GM12878 (cell line): Measurements from ENCODE around the gene COL6A3. TPM values are rescaled to one million over a fixed set of nuclear protein-coding genes. Genes with fewer than 3 reads are reported as not detected.

Experiments
- ATAC-seq: fragments of 200-7000 bp; cut with Tn5 transposase; 3 replicates; pipeline ENCODE4 v1.9.1; 2020; ENCODE audit warnings: mild to moderate bottlenecking, moderate library complexity
- BruUV-seq: library from RNA; stranded (reverse); fragments of 400-500 nt; replicated peaks from 2 replicates; lab custom pipeline; 2021; lab: Mats Ljungman, UMichigan
- CTCF ChIA-PET: fragments of 300-600 bp; sonication (Branson Sonifier 250); formaldehyde crosslinking; extraction: SDS; loops from one replicate; lab custom pipeline; 2021; ENCODE audit warnings: inconsistent platforms; lab: Yijun Ruan, JAX
- POLR2A ChIA-PET: fragments of 350-600 bp; formaldehyde crosslinking; extraction: SDS; loops from one replicate; lab custom pipeline; 2021; ENCODE audit warnings: inconsistent platforms; lab: Charles Lee
- RAD21 ChIA-PET: fragments of 300-600 bp; sonication (Branson Sonifier 250); formaldehyde crosslinking; loops from one replicate; lab custom pipeline; 2023; ENCODE audit warnings: antibody characterized with exemption; ENCODE audit not compliant: unreplicated experiment; lab: Charles Lee
- SMC1A ChIA-PET: fragments of 300-600 bp; sonication (Branson Sonifier 250); formaldehyde crosslinking; loops from one replicate; lab custom pipeline; 2023; ENCODE audit not compliant: unreplicated experiment, uncharacterized antibody; lab: Charles Lee
- DNase-seq: peaks from one replicate; pipeline ENCODE4 v3.0.0-alpha.2; 2011; ENCODE audit warnings: low read depth, low spot score
- FAIRE-seq: peaks from 3 replicates; lab custom pipeline; 2011; peaks lifted over from hg19 to GRCh38; lab: Jason Lieb, UNC
- H2AFZ ChIP-seq: 2 replicates; pipeline ENCODE4 v1.6.0; 2011; ENCODE audit warnings: low read depth, low read length, control low read depth; ENCODE audit not compliant: control insufficient read depth
- H3K27ac ChIP-seq: 2 replicates; pipeline ENCODE4 v1.5.1; 2011; ENCODE audit warnings: control low read depth; ENCODE audit not compliant: control insufficient read depth, insufficient read depth
- H3K27me3 ChIP-seq, 2 experiments: replicated peaks in 1 of 2; 2 replicates each; pipeline versions ENCODE4 v1.6.0 to v1.6.1; 2011; ENCODE audit warnings: low read length in 1 of 2; ENCODE audit not compliant: control insufficient read depth in 2 of 2, insufficient read depth in 2 of 2
- H3K36me3 ChIP-seq, 2 experiments: 2 replicates each; pipeline ENCODE4 v1.5.1; 2011; ENCODE audit warnings: low read length in 1 of 2; ENCODE audit not compliant: control insufficient read depth in 2 of 2, insufficient read depth in 2 of 2
- H3K4me1 ChIP-seq: 2 replicates; pipeline ENCODE4 v1.6.1; 2011; ENCODE audit warnings: mild to moderate bottlenecking, low read length, moderate library complexity, mixed read lengths; ENCODE audit not compliant: control insufficient read depth, insufficient read depth
- H3K4me2 ChIP-seq: 2 replicates; pipeline ENCODE4 v1.6.0; 2011; ENCODE audit warnings: control low read depth; ENCODE audit not compliant: control insufficient read depth, insufficient read depth
- H3K4me3 ChIP-seq: fragments of 200-600 bp; sonication (generic); 2 replicates; pipeline ENCODE4 v1.5.1; 2016
- H3K79me2 ChIP-seq: 2 replicates; pipeline ENCODE4 v1.6.0; 2011; ENCODE audit warnings: low read length; ENCODE audit not compliant: control insufficient read depth, insufficient read depth
- H3K9ac ChIP-seq: 2 replicates; pipeline ENCODE4 v1.8.0; 2011; ENCODE audit warnings: low read length, control low read depth, mixed read lengths; ENCODE audit not compliant: control insufficient read depth, insufficient read depth
- H3K9me3 ChIP-seq: replicated peaks from 3 replicates; pipeline ENCODE4 v1.5.1; 2011; ENCODE audit warnings: mild to moderate bottlenecking, low read length; ENCODE audit not compliant: control insufficient read depth, insufficient read depth
- H4K20me1 ChIP-seq: 2 replicates; pipeline ENCODE4 v1.6.0; 2011; ENCODE audit not compliant: control insufficient read depth, insufficient read depth
- BCL11A ChIP-seq: IDR thresholded peaks from 2 replicates; pipeline ENCODE4 v1.6.1; 2011; ENCODE audit warnings: low read depth, low read length
- BMI1 ChIP-seq: fragments of 450-650 bp; IDR thresholded peaks from 2 replicates; pipeline ENCODE4 v1.6.1; 2016; ENCODE audit warnings: mild to moderate bottlenecking, moderate library complexity, borderline replicate concordance
- CHD4 ChIP-seq: fragments of 200-600 bp; sonication (generic); IDR thresholded peaks from 2 replicates; pipeline ENCODE4 v1.6.1; 2016; ENCODE audit warnings: mild to moderate bottlenecking
- FOXK2 ChIP-seq: fragments of 450-650 bp; IDR thresholded peaks from 2 replicates; pipeline ENCODE4 v1.6.1; 2017; ENCODE audit warnings: mild to moderate bottlenecking, moderate library complexity
- IKZF2 ChIP-seq, 2 experiments: fragments of 450-650 bp; IDR thresholded peaks; 2 replicates each; pipeline ENCODE4 v1.6.1; 2017; ENCODE audit warnings: mild to moderate bottlenecking in 2 of 2, moderate library complexity in 2 of 2
- KAT2A ChIP-seq: conservative IDR thresholded peaks from 2 replicates; pipeline ENCODE4 v1.6.1; 2011; ENCODE audit warnings: low read depth, low read length; ENCODE audit not compliant: control insufficient read depth
- NFYA ChIP-seq: IDR thresholded peaks from 2 replicates; pipeline ENCODE4 v1.6.1; 2011; ENCODE audit warnings: low read depth, mild to moderate bottlenecking, low read length, improper control_type of control experiment, borderline replicate concordance
- POLR2A ChIP-seq: IDR thresholded peaks from 2 replicates; pipeline ENCODE4 v1.6.1; 2011; ENCODE audit warnings: low read depth, mild to moderate bottlenecking, low read length
- SMAD5 ChIP-seq: IDR thresholded peaks from 2 replicates; pipeline ENCODE4 v1.6.1; 2016; ENCODE audit warnings: antibody characterized with exemption, low read depth
- ZBED1 ChIP-seq: IDR thresholded peaks from 2 replicates; pipeline ENCODE4 v1.6.1; 2016; ENCODE audit warnings: borderline replicate concordance
- WGBS: methylation state at CpG from one replicate; pipeline ENCODE4 v1.1.6; 2016; ENCODE audit warnings: low lambda C conversion rate; ENCODE audit not compliant: insufficient replicate concordance, insufficient coverage; ENCODE audit errors: missing lambda C conversion rate; 5-methylcytosine and 5-hydroxymethylcytosine counted together
- in situ Hi-C: fragments of 300-500 bp; cut with MboI; formaldehyde crosslinking; loops from 9 replicates; pipeline ENCODE4 v1.14.3; 2018; ENCODE audit warnings: mixed read lengths
- intact Hi-C: fragments of 100-400 bp; cut with micrococcal nuclease; formaldehyde crosslinking; loops from one replicate; pipeline ENCODE4 v1.14.2; 2022; ENCODE audit not compliant: unreplicated experiment
- polyA plus RNA-seq, 11 experiments: library from polyadenylated mRNA; depleted of rRNA in 4 of 11; unstranded in 6 of 11; stranded (reverse) in 5 of 11; fragments of >200 nt; fragmentation: Nextera tagmentation in 4 of 11; fragmentation: Illumina TruSeq in 1 of 11; extraction: Ambion mirVana in 4 of 11; extraction: Trizol in 1 of 11; gene quantifications; 1 replicate in 1 of 11; 2 replicates in 10 of 11; pipeline versions ENCODE4 v1.2.1 to v1.2.3, GENCODE V29; 2011 to 2016; ENCODE audit warnings: inconsistent platforms in 2 of 11, missing spikeins in 2 of 11, low read depth in 1 of 11
- total RNA-seq, 4 experiments: library from RNA; depleted of rRNA in 3 of 4; stranded (reverse); fragments of >200 nt in 3 of 4; fragmentation: Illumina TruSeq in 1 of 4; extraction: Trizol in 1 of 4; gene quantifications; 2 replicates each; pipeline versions ENCODE4 v1.2.1 to v1.2.3, GENCODE V29; 2013 to 2021
- TF ChIP-seq, protein P1 (sequence below): fragments of 450-650 bp; IDR thresholded peaks from 2 replicates; pipeline ENCODE4 v1.6.1; 2017; ENCODE audit warnings: mild to moderate bottlenecking, moderate library complexity
- TF ChIP-seq, protein P2 (sequence below): IDR thresholded peaks from 2 replicates; pipeline ENCODE4 v1.6.1; 2011; ENCODE audit warnings: low read depth, low read length, improper control_type of control experiment, borderline replicate concordance

The COL6A3 gene
- total and polyA plus RNA-seq, 10 of the 15 experiments (the other 5 are each of a cell fraction or from before 2014, with no cell fraction given), result 0.01 to 0.51 (median 0.09) TPM; not detected in 4

DNA sequence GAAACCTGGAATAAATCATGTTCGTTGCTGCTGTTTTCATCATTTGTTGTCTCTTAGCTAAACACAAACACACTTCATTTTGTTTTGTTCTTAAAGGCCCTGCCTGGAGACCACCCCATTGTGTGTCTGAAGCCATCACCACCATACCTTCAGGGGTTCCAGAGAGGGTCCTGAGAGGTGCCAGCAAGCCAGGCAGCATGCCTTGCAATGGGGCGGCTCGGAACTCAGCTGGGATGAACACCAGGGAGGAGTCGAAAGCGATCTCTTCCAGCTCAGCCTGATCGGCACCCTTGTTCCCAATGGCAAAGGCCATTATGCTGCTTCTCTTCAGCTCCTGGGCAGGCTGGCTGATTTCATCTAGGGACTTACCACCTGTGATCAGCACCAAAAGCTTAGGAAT, 33.2 kb downstream of the COL6A3 start:
- FAIRE-seq, result no peak
- in situ Hi-C loops (no loop called here), intact Hi-C loops (no loop called here)
- CTCF ChIA-PET, result no interaction called here
- no peaks in the 10 kb centered on the region for H3K36me3 ChIP-seq
- no peaks in the 10 kb centered on the region for H3K4me1 ChIP-seq
- RAD21 ChIA-PET, result no interaction called here
- no peak overlapping the region for H2AFZ ChIP-seq
- DNase-seq, result no peak
- TF ChIP-seq NFYA (no peak), FOXK2 (no peak), IKZF2 (IDR thresholded peaks at IDR 0.05) (no peak), BCL11A (no peak), ZBED1 (no peak), CHD4 (no peak), SMAD5 (no peak), POLR2A (no peak), BMI1 (no peak)
- H3K79me2 ChIP-seq, result no peaks in the 10 kb centered on the region
- no peaks in the 10 kb centered on the region for H3K9me3 ChIP-seq
- H3K27me3 ChIP-seq, result no peaks in the 10 kb centered on the region; a peak in 3 of 4 replicates
- no peak overlapping the region for H3K4me2 ChIP-seq
- ATAC-seq, result no peak
- H3K4me3 ChIP-seq, result no peak overlapping the region
- no peak overlapping the region for H3K9ac ChIP-seq
- WGBS, result 73% methylated on average over 6 of the region's 6 CpGs
- SMC1A ChIA-PET, result no interaction called here
- no TSS peak for BruUV-seq
- H3K27ac ChIP-seq, result no peak overlapping the region
- POLR2A ChIA-PET, result no interaction called here
- H4K20me1 ChIP-seq, result no peaks in the 10 kb centered on the region

DNA sequence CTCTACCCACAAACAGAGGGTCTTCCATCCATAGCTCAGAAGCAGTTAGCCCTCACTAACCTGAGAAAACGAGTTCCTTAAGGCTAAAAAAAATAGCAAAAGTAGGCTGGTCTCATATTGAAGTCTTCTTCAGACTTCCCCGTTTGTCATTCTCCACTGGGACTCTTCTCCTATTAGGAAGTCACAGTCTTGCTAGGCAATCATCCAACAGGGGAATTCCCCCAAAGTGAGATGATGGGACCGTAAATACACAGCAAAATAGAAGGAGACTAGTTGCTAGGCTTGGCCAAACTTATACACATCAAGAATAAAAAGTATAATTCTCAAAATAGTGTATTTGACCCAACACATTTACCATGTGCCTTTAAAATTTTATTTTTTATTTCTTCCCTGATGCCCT, 34.3 kb downstream of the COL6A3 start:
- Histone ChIP-seq H3K9ac (no peak overlapping the region), H3K27me3 (no peaks in the 10 kb centered on the region; a peak in 2 of 4 replicates), H3K27ac (no peak overlapping the region), H3K4me2 (no peak overlapping the region), H3K9me3 (no peaks in the 10 kb centered on the region), H4K20me1 (no peaks in the 10 kb centered on the region)
- ChIA-PET SMC1A (no interaction called here), CTCF (no interaction called here), RAD21 (no interaction called here)
- in situ Hi-C loops (no loop called here), intact Hi-C loops (no loop called here)
- no peak for DNase-seq
- 10% methylated on average over 3 of the region's 3 CpGs for WGBS
- no peak for TF ChIP-seq KAT2A
- TF ChIP-seq, protein P1, sequence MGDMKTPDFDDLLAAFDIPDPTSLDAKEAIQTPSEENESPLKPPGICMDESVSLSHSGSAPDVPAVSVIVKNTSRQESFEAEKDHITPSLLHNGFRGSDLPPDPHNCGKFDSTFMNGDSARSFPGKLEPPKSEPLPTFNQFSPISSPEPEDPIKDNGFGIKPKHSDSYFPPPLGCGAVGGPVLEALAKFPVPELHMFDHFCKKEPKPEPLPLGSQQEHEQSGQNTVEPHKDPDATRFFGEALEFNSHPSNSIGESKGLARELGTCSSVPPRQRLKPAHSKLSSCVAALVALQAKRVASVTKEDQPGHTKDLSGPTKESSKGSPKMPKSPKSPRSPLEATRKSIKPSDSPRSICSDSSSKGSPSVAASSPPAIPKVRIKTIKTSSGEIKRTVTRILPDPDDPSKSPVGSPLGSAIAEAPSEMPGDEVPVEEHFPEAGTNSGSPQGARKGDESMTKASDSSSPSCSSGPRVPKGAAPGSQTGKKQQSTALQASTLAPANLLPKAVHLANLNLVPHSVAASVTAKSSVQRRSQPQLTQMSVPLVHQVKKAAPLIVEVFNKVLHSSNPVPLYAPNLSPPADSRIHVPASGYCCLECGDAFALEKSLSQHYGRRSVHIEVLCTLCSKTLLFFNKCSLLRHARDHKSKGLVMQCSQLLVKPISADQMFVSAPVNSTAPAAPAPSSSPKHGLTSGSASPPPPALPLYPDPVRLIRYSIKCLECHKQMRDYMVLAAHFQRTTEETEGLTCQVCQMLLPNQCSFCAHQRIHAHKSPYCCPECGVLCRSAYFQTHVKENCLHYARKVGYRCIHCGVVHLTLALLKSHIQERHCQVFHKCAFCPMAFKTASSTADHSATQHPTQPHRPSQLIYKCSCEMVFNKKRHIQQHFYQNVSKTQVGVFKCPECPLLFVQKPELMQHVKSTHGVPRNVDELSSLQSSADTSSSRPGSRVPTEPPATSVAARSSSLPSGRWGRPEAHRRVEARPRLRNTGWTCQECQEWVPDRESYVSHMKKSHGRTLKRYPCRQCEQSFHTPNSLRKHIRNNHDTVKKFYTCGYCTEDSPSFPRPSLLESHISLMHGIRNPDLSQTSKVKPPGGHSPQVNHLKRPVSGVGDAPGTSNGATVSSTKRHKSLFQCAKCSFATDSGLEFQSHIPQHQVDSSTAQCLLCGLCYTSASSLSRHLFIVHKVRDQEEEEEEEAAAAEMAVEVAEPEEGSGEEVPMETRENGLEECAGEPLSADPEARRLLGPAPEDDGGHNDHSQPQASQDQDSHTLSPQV, result no peak
- TF ChIP-seq, protein P2, sequence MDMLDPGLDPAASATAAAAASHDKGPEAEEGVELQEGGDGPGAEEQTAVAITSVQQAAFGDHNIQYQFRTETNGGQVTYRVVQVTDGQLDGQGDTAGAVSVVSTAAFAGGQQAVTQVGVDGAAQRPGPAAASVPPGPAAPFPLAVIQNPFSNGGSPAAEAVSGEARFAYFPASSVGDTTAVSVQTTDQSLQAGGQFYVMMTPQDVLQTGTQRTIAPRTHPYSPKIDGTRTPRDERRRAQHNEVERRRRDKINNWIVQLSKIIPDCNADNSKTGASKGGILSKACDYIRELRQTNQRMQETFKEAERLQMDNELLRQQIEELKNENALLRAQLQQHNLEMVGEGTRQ, result no peak
- TF ChIP-seq, all 136 proteins: peak for 0
- Histone ChIP-seq H2AFZ (no peak overlapping the region), H3K4me1 (no peaks in the 10 kb centered on the region), H3K36me3 (no peaks in the 10 kb centered on the region), H3K79me2 (no peaks in the 10 kb centered on the region), H3K4me3 (no peak overlapping the region)
- FAIRE-seq (no peak), ATAC-seq (no peak)
- POLR2A ChIA-PET, result no interaction called here
- BruUV-seq, result no TSS peak
